Activated T-cell treated with anti-CD3 and anti-CD28 coated beads, Interleukin-2, amount 50 U/mL, for 48 hours (primary cell): ENCODE data around the gene PPP2R2D.

Experiments used
- DNase-seq, 2 experiments: peaks; one replicate each; pipeline ENCODE4 v3.0.0-alpha.2; 2020

Gene PPP2R2D

GRCh38 chr10:132003282-132003924 is 102.6 kb downstream of the PPP2R2D start:
- DNase-seq: no peak

- no peak for DNase-seq
Measured at GRCh38 chr10:132004052-132004451, 103.2 kb downstream of the PPP2R2D start.

- DNase-seq: no peak
Measured at GRCh38 chr10:132005147-132005546, 104.3 kb downstream of the PPP2R2D start.

- DNase-seq: no peak
Measured at GRCh38 chr10:132006966-132007365, 106.2 kb downstream of the PPP2R2D start.

GRCh38 chr10:132007681-132008080 is 106.9 kb downstream of the PPP2R2D start:
- no peak for DNase-seq
